ENCODE results near the gene DEPDC5. TPM values are rescaled to one million over a fixed set of nuclear protein-coding genes. Genes with fewer than 3 reads are reported as not detected.

DEPDC5 gene
- total and polyA plus RNA-seq, 10 of the 15 experiments (the other 5 are each of a cell fraction or from before 2014, with no cell fraction given): 3.0 to 38.9 (median 22.8) TPM

DNA sequence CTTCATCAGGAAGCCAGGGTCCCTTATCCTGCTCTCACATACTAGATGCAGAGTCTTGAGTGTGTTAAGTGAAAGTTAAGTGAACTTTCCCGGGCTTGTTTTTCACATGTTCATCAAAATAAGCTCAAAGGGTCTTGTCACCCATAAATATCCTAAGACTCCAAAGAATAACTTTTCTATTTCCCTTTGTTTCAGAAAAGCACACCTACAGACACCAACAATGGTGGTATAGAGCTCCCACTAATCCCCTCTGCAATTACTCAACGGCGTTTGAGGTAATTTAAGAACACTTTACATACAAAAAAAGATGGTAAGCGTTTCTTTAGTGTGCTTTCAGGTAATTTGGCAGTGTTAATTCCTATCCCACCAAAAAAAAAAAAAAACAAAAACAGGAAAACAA, 6.4 kb upstream of the DEPDC5 start (continued):
- TF ChIP-seq CHD2 (IDR thresholded peaks at IDR 0.05; ENCODE audit: borderline replicate concordance, low read depth, low read length) (no peak), IKZF2 (IDR thresholded peaks at IDR 0.05) (no peak)
- TF ChIP-seq, protein P1, sequence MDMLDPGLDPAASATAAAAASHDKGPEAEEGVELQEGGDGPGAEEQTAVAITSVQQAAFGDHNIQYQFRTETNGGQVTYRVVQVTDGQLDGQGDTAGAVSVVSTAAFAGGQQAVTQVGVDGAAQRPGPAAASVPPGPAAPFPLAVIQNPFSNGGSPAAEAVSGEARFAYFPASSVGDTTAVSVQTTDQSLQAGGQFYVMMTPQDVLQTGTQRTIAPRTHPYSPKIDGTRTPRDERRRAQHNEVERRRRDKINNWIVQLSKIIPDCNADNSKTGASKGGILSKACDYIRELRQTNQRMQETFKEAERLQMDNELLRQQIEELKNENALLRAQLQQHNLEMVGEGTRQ (IDR thresholded peaks at IDR 0.05; ENCODE audit: borderline replicate concordance, low read depth, low read length): no peak

DNA sequence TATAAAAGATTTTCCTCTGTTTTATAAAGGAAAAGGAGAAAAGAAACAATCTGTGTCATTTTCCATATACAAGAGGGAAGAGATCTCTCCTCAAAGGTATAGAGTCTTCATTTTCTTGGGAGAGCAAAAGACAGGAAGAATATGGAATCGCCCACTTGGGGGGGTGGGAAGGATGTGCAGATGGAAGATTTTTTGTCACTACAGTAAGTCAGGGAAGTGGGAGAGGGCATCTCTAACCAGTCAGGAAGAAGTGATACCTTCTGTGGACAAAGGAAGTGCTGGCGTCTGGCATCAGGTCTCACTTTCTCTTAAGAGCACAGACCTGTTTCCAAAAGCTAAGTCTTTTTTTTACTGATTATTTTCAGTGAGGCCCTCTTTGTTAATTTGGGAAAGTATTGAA, 5.3 kb upstream of the DEPDC5 start:
- Histone ChIP-seq H3K4me3 (peak overlapping the region; percentile 92), H3K79me2 (ENCODE audit: control insufficient read depth, insufficient read depth, low read length) (peaks cover 41% of the 10 kb centered on the region), H2AFZ (ENCODE audit: control insufficient read depth, low read depth, low read length) (no peak overlapping the region), H3K4me1 (ENCODE audit: control insufficient read depth, insufficient read depth, low read length) (peaks cover 13% of the 10 kb centered on the region), H3K9ac (ENCODE audit: control insufficient read depth, insufficient read depth, low read length) (peak overlapping the region; percentile 93), H3K9me3 (replicated peaks; ENCODE audit: control insufficient read depth, insufficient read depth, low read length) (no peaks in the 10 kb centered on the region), H3K4me2 (ENCODE audit: control insufficient read depth, insufficient read depth) (peak overlapping the region; percentile 85), H3K27ac (ENCODE audit: control insufficient read depth, insufficient read depth) (peak overlapping the region; percentile 94), H4K20me1 (ENCODE audit: control insufficient read depth, insufficient read depth) (no peaks in the 10 kb centered on the region), H3K27me3 (replicated peaks in 1 of 2; ENCODE audit: control insufficient read depth in 2 of 2, insufficient read depth in 2 of 2, low read length in 1 of 2) (no peaks in the 10 kb centered on the region), H3K36me3 (ENCODE audit: control insufficient read depth in 2 of 2, insufficient read depth in 2 of 2, low read length in 1 of 2) (peaks cover 0 to 1% of the 10 kb centered on the region in 2 experiments; a peak in 1 of 4 replicates)
- BruUV-seq (replicated peaks): TSS peak; percentile 48
- intact Hi-C loops (cut with micrococcal nuclease; ENCODE audit: unreplicated experiment): no loop called here
- TF ChIP-seq SPI1 (IDR thresholded peaks at IDR 0.05; ENCODE audit: borderline replicate concordance, insufficient read depth, low read depth, low read length) (peak; percentile 40; the same call in 1 of the 2 replicates), CBX3 (IDR thresholded peaks at IDR 0.05; ENCODE audit: borderline replicate concordance, low read depth) (no peak), IKZF2 (IDR thresholded peaks at IDR 0.05) (peak in 1 of 2 experiments; percentile 31; a peak in 1 of 4 replicates)
- FAIRE-seq: no peak
- ChIA-PET CTCF (interaction anchor here (1.0 kb wide), 1 partner anchor 197 kb away, joined by 3 read pairs; no protein-coding TSS in a partner anchor), RAD21 (ENCODE audit: unreplicated experiment) (interaction anchor here (1.0 kb wide), 1 partner anchor 110 kb away, joined by 3 read pairs; no protein-coding TSS in a partner anchor), SMC1A (ENCODE audit: uncharacterized antibody, unreplicated experiment) (interaction anchor here (0.9 to 1.0 kb wide), 2 partner anchors 81 to 199 kb away, joined by 3 read pairs; no protein-coding TSS in a partner anchor), POLR2A (no interaction called here)
- DNase-seq (ENCODE audit: low read depth, low spot score): no peak
- 0% methylated on average over 2 of the region's 2 CpGs for WGBS (ENCODE audit: insufficient coverage, insufficient replicate concordance, low lambda C conversion rate, missing lambda C conversion rate)
- ATAC-seq: no peak
- in situ Hi-C loops (cut with MboI): no loop called here
